ENCODE measurements around the gene HTATIP2. TPM values are rescaled to one million over a fixed set of nuclear protein-coding genes. Genes with fewer than 3 reads are reported as not detected.

Gene HTATIP2
- total RNA-seq, 1 donor from 2014 or later, result 39.5 TPM

Other genes starting within 250 kb of the HTATIP2 start
- not detected for gene DBX1, start 203.2 kb upstream of the HTATIP2 start, total RNA-seq
- gene PRMT3, start 24.0 kb downstream of the HTATIP2 start, total RNA-seq, result 16.7 TPM
- gene SLC6A5, start 235.9 kb downstream of the HTATIP2 start, total RNA-seq, result not detected